ENCODE results near the gene RNF144B.
A peak's percentile ranks its signal among the peaks of the same experiment; 100 is the strongest.

RNF144B gene

GRCh38 chr6:18488526-18489270 is 101.5 kb downstream of the RNF144B start:
- Histone ChIP-seq H2BK12ac (ENCODE audit: low read length in 2 of 2) (no peak overlapping the region), H3K4me1 (ENCODE audit: control insufficient read depth, insufficient read depth, low read depth, low read length) (no peaks in the 10 kb centered on the region), H3K4me3 (ENCODE audit: insufficient read depth in 1 of 2, low read depth in 1 of 2, low read length in 2 of 2) (no peak overlapping the region), H3K14ac (ENCODE audit: low read length in 2 of 2) (no peak overlapping the region), H2BK15ac (ENCODE audit: low read depth, poor library complexity, severe bottlenecking) (no peak overlapping the region), H3K9me3 (ENCODE audit: control insufficient read depth, low read length) (no peaks in the 10 kb centered on the region), H3K36me3 (ENCODE audit: control insufficient read depth in 1 of 2, insufficient read depth in 2 of 2, low read depth in 1 of 2, low read length in 2 of 2) (no peaks in the 10 kb centered on the region), H3K27ac (ENCODE audit: low read length, poor library complexity, severe bottlenecking) (peak overlapping the region; percentile 90), H3K79me1 (replicated peaks; ENCODE audit: low read length, poor library complexity, severe bottlenecking) (no peaks in the 10 kb centered on the region), H3K23ac (ENCODE audit: low read length in 2 of 2) (no peak overlapping the region), H3K9ac (ENCODE audit: low read length) (no peak overlapping the region), H2AK5ac (ENCODE audit: low read length, severe bottlenecking) (no peak overlapping the region), H2AFZ (ENCODE audit: low read depth, low read length) (no peak overlapping the region), H3K4ac (ENCODE audit: low read depth in 1 of 2, low read length in 2 of 2) (no peak overlapping the region), H4K8ac (ENCODE audit: low read length) (no peak overlapping the region), H2BK120ac (ENCODE audit: low read depth, low read length) (no peak overlapping the region), H2BK5ac (ENCODE audit: low read depth, low read length, poor library complexity, severe bottlenecking) (no peak overlapping the region), H3K27me3 (ENCODE audit: control insufficient read depth in 1 of 2, insufficient read depth in 1 of 2, low read length in 2 of 2) (no peaks in the 10 kb centered on the region), H3K4me2 (ENCODE audit: low read length, poor library complexity, severe bottlenecking) (no peak overlapping the region), H4K91ac (ENCODE audit: low read length) (no peak overlapping the region), H3K18ac (ENCODE audit: low read depth in 1 of 2, low read length in 2 of 2) (no peak overlapping the region)
- WGBS: 69% methylated on average over 5 of the region's 5 CpGs
- DNase-seq: no peak

DNA sequence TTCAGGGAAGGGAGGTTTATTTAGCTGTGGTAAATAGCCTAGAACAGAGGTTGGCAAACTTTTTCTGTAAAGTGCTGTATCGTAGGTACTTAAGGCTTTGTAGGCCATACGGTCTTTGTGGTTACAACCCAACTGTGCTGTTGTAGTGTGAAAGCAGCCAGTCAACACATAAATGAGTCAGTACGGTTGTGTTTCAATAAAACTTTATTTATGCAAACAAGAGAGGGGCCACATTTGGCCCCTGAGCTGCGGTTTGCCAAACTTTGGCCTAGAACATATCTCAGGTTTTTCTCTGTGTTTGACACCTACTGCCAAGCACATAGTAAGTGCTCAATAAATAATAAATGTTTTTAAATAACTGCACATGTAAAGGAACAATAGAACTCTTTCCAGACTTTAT is 102.2 kb downstream of the RNF144B start:
- H3K79me1 ChIP-seq (replicated peaks; ENCODE audit: low read length, poor library complexity, severe bottlenecking): no peaks in the 10 kb centered on the region
- H3K27ac ChIP-seq (ENCODE audit: low read length, poor library complexity, severe bottlenecking): peak overlapping the region; percentile 83
- WGBS: 88% methylated on average over 3 of the region's 4 CpGs

DNA sequence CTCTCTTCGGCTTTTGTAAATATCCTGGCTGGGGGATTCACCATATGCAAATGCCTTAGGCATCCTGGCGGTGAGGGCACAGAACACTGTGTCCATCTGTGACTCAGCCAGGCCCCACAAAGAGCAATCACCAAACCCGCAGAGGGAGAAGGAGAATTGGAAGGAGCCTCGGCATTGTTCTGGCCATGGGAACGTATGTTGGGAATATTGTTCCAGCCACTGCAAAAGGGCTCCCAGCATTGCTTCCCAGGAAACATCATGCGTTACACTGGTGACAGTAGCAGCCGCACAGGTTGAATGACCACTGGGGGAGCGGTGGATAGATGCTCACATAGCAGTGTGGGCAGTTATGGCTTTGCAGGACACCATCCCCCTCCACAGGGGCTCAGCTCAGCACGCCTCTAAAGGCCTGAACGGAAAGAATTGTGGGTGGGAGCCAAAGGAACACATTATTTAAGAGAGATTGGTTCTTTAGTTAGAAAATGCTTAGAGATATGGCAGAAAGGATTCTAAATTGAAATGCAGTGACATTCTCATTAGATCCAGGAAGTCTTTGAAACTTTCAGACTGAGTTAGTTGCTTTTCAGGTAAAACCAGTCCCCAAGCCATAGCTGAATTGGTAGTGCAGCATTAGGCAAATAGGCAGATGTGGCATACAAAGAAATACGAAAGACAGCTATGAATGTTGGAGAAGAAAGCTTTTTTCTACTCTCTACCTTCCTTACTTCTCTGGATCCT is 104.3 kb downstream of the RNF144B start:
- H3K36me3 ChIP-seq (ENCODE audit: control insufficient read depth in 1 of 2, insufficient read depth in 2 of 2, low read depth in 1 of 2, low read length in 2 of 2): no peaks in the 10 kb centered on the region
- H3K4me1 ChIP-seq (ENCODE audit: control insufficient read depth, insufficient read depth, low read depth, low read length): peaks cover 2% of the 10 kb centered on the region
- peak overlapping the region; percentile 21 for H2AK5ac ChIP-seq (ENCODE audit: low read length, severe bottlenecking)
- no peak overlapping the region for H3K4me3 ChIP-seq (ENCODE audit: insufficient read depth in 1 of 2, low read depth in 1 of 2, low read length in 2 of 2)
- H3K4ac ChIP-seq (ENCODE audit: low read depth in 1 of 2, low read length in 2 of 2): no peak overlapping the region
- whole genome bisulfite sequencing: 70% methylated on average over 11 of the region's 11 CpGs
- H2AFZ ChIP-seq (ENCODE audit: low read depth, low read length): no peak overlapping the region
- H3K23ac ChIP-seq (ENCODE audit: low read length in 2 of 2): no peak overlapping the region
- no peaks in the 10 kb centered on the region for H3K9me3 ChIP-seq (ENCODE audit: control insufficient read depth, low read length)
- H4K91ac ChIP-seq (ENCODE audit: low read length): no peak overlapping the region
- H3K14ac ChIP-seq (ENCODE audit: low read length in 2 of 2): no peak overlapping the region
- no peak overlapping the region for H3K4me2 ChIP-seq (ENCODE audit: low read length, poor library complexity, severe bottlenecking)
- H3K79me1 ChIP-seq (replicated peaks; ENCODE audit: low read length, poor library complexity, severe bottlenecking): no peaks in the 10 kb centered on the region
- no peaks in the 10 kb centered on the region for H3K27me3 ChIP-seq (ENCODE audit: control insufficient read depth in 1 of 2, insufficient read depth in 1 of 2, low read length in 2 of 2)
- H2BK12ac ChIP-seq (ENCODE audit: low read length in 2 of 2): no peak overlapping the region
- H2BK15ac ChIP-seq (ENCODE audit: low read depth, poor library complexity, severe bottlenecking): no peak overlapping the region
- H3K9ac ChIP-seq (ENCODE audit: low read length): no peak overlapping the region
- H4K8ac ChIP-seq (ENCODE audit: low read length): no peak overlapping the region
- H2BK5ac ChIP-seq (ENCODE audit: low read depth, low read length, poor library complexity, severe bottlenecking): no peak overlapping the region
- no peak overlapping the region for H3K27ac ChIP-seq (ENCODE audit: low read length, poor library complexity, severe bottlenecking)
- no peak for DNase-seq
- H3K18ac ChIP-seq (ENCODE audit: low read depth in 1 of 2, low read length in 2 of 2): no peak overlapping the region
- H2BK120ac ChIP-seq (ENCODE audit: low read depth, low read length): no peak overlapping the region

More for the DNA sequence above, 102.2 kb downstream of the RNF144B start:
- Histone ChIP-seq H3K4me3 (ENCODE audit: insufficient read depth in 1 of 2, low read depth in 1 of 2, low read length in 2 of 2) (no peak overlapping the region), H3K9ac (ENCODE audit: low read length) (no peak overlapping the region), H3K4me2 (ENCODE audit: low read length, poor library complexity, severe bottlenecking) (no peak overlapping the region), H3K18ac (ENCODE audit: low read depth in 1 of 2, low read length in 2 of 2) (no peak overlapping the region), H3K27me3 (ENCODE audit: control insufficient read depth in 1 of 2, insufficient read depth in 1 of 2, low read length in 2 of 2) (no peaks in the 10 kb centered on the region), H3K4ac (ENCODE audit: low read depth in 1 of 2, low read length in 2 of 2) (no peak overlapping the region), H2BK12ac (ENCODE audit: low read length in 2 of 2) (no peak overlapping the region), H3K36me3 (ENCODE audit: control insufficient read depth in 1 of 2, insufficient read depth in 2 of 2, low read depth in 1 of 2, low read length in 2 of 2) (no peaks in the 10 kb centered on the region), H2BK120ac (ENCODE audit: low read depth, low read length) (no peak overlapping the region), H3K9me3 (ENCODE audit: control insufficient read depth, low read length) (no peaks in the 10 kb centered on the region), H4K91ac (ENCODE audit: low read length) (no peak overlapping the region), H2AFZ (ENCODE audit: low read depth, low read length) (no peak overlapping the region), H3K14ac (ENCODE audit: low read length in 2 of 2) (no peak overlapping the region), H3K23ac (ENCODE audit: low read length in 2 of 2) (no peak overlapping the region), H2BK15ac (ENCODE audit: low read depth, poor library complexity, severe bottlenecking) (no peak overlapping the region), H2AK5ac (ENCODE audit: low read length, severe bottlenecking) (no peak overlapping the region), H4K8ac (ENCODE audit: low read length) (no peak overlapping the region), H2BK5ac (ENCODE audit: low read depth, low read length, poor library complexity, severe bottlenecking) (no peak overlapping the region), H3K4me1 (ENCODE audit: control insufficient read depth, insufficient read depth, low read depth, low read length) (peaks cover 2% of the 10 kb centered on the region)
- no peak for DNase-seq

GRCh38 chr6:18492972-18493371 is 105.8 kb downstream of the RNF144B start:
- Histone ChIP-seq H3K9me3 (ENCODE audit: control insufficient read depth, low read length) (no peaks in the 10 kb centered on the region), H3K18ac (ENCODE audit: low read depth in 1 of 2, low read length in 2 of 2) (no peak overlapping the region), H2BK5ac (ENCODE audit: low read depth, low read length, poor library complexity, severe bottlenecking) (peak overlapping the region; percentile 83), H2BK12ac (ENCODE audit: low read length in 2 of 2) (no peak overlapping the region), H3K4me3 (ENCODE audit: insufficient read depth in 1 of 2, low read depth in 1 of 2, low read length in 2 of 2) (no peak overlapping the region), H4K91ac (ENCODE audit: low read length) (no peak overlapping the region), H3K14ac (ENCODE audit: low read length in 2 of 2) (no peak overlapping the region), H3K36me3 (ENCODE audit: control insufficient read depth in 1 of 2, insufficient read depth in 2 of 2, low read depth in 1 of 2, low read length in 2 of 2) (no peaks in the 10 kb centered on the region), H2AFZ (ENCODE audit: low read depth, low read length) (no peak overlapping the region), H2BK120ac (ENCODE audit: low read depth, low read length) (no peak overlapping the region), H3K23ac (ENCODE audit: low read length in 2 of 2) (no peak overlapping the region), H2AK5ac (ENCODE audit: low read length, severe bottlenecking) (peak overlapping the region; percentile 89), H3K79me1 (replicated peaks; ENCODE audit: low read length, poor library complexity, severe bottlenecking) (no peaks in the 10 kb centered on the region), H3K4me2 (ENCODE audit: low read length, poor library complexity, severe bottlenecking) (no peak overlapping the region), H3K9ac (ENCODE audit: low read length) (no peak overlapping the region), H3K27me3 (ENCODE audit: control insufficient read depth in 1 of 2, insufficient read depth in 1 of 2, low read length in 2 of 2) (no peaks in the 10 kb centered on the region), H2BK15ac (ENCODE audit: low read depth, poor library complexity, severe bottlenecking) (no peak overlapping the region), H3K4me1 (ENCODE audit: control insufficient read depth, insufficient read depth, low read depth, low read length) (peaks cover 2% of the 10 kb centered on the region), H3K4ac (ENCODE audit: low read depth in 1 of 2, low read length in 2 of 2) (no peak overlapping the region), H4K8ac (ENCODE audit: low read length) (no peak overlapping the region), H3K27ac (ENCODE audit: low read length, poor library complexity, severe bottlenecking) (peak overlapping the region; percentile 98)
- no peak for DNase-seq
- 80% methylated on average over 2 of the region's 2 CpGs for WGBS

Measured in mesenchymal stem cell (in vitro differentiated cells and primary cell).